ENCODE measurements around the gene MRPL34.
"Not testable (repeated sequence)": the region's sequence is repeated elsewhere in the genome, so short reads cannot be mapped to it uniquely, and the experiment has no call there.

MRPL34 gene

DNA sequence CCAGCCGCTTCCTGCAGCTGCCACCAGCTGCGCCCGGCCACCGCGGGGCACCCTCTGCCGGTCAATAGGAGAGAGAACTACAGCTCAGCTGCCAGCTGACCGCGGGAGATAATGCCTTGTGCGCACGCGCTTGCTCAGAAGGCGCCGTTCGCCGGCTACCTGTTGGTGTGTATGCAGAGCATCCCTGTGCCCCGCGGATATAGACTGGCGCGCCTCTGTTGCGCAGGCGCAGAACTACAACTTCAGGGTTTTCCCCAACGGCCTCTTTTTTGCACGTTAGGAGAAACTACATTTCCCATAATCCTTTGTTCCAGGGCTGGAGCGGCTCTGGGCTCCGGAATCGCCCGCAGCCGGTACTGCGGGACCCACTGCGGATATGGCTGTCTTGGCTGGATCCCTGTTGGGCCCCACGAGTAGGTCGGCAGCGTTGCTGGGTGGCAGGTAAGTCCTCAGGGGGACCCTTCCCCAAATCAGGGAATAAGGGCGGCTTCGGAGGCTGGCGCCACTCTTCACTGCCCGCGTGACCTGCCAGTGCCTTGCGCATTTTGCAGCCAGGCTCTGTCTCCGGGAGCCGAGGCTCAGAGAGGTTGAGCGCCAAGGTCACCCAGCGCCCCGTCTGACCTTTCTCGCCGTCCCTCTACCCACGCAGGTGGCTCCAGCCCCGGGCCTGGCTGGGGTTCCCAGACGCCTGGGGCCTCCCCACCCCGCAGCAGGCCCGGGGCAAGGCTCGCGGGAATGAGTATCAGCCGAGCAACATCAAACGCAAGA is at the start of gene MRPL34:
TSS of gene MRPL34 (plus strand) at position 356 of the 768 bp plus-strand sequence. CDS start at position 377, 21 bp downstream.
- Mint-ChIP-seq H3K4me1 (ENCODE audit: low read depth) (peaks cover 60% of the 10 kb centered on the region), H3K36me3 (ENCODE audit: low read depth) (peaks cover 8% of the 10 kb centered on the region), H3K27ac (peak within 1 kb of the TSS; percentile 86), H3K27me3 (no peaks in the 10 kb centered on the region), H3K9me3 (no peaks in the 10 kb centered on the region), H3K4me3 (peak within 1 kb of the TSS; percentile 89)

DNA sequence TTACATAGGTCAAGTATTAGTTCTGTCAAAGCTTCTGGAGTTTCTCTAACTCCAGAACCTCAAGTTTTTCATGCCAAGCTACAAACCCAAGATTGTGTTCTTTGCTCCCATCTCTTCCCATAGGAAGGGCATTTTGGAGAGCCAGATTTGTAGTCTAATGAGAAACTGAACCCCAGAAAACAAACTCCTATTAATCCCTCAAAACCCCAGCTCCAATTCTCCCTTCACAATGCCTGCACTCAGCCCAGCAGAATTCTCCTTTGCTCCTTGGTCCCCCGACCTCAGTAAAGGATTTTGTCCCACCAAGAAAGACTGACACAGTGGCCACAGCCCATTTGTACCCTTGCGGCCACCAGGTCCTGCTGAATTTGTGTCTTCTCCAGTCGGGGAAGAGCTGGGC is 49.5 kb upstream of the MRPL34 start:
- no peaks in the 10 kb centered on the region for H3K9me3 Mint-ChIP-seq
- no peaks in the 10 kb centered on the region for H3K36me3 Mint-ChIP-seq (ENCODE audit: low read depth)
- H3K27ac Mint-ChIP-seq, result no peak overlapping the region
- peaks cover 5% of the 10 kb centered on the region for H3K4me1 Mint-ChIP-seq (ENCODE audit: low read depth)
- no peak overlapping the region for H3K4me3 Mint-ChIP-seq
- no peaks in the 10 kb centered on the region for H3K27me3 Mint-ChIP-seq

DNA sequence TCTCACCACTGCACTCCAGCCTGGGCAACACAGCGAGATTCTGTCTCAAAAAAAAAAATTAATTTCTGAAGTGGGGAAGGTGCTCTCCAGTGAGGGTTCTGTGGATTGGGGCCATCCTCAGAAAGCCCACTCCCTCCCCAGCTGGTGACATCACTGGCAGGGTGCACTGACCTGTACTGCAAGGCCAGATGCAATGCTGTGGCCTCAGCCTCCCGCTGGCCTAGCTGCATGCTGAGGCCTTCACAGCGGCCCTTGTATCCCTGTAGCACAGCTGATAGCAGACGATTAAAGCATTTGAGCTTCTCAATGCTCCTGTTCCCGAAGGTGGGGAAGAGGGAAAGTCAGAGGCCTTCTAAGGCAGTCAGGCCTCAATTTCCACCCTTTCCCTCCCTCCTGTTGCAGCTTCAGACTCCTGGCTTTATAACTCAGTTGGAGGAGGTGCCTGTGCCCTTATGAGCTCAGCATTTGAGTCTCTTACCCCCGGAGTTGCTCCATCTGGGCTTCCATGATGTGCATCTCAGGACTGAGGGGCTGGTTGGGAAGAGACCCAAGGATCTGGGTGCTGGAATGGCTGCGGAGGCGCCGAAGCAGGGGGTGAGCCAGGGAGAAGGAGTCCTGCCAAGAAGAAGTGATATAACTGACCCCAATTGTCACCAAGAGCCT is 46.4 kb upstream of the MRPL34 start:
- peaks cover 5% of the 10 kb centered on the region for H3K4me1 Mint-ChIP-seq (ENCODE audit: low read depth)
- H3K36me3 Mint-ChIP-seq (ENCODE audit: low read depth), result no peaks in the 10 kb centered on the region
- H3K27me3 Mint-ChIP-seq, result no peaks in the 10 kb centered on the region
- H3K4me3 Mint-ChIP-seq, result no peak overlapping the region
- no peak overlapping the region for H3K27ac Mint-ChIP-seq
- no peaks in the 10 kb centered on the region for H3K9me3 Mint-ChIP-seq

DNA sequence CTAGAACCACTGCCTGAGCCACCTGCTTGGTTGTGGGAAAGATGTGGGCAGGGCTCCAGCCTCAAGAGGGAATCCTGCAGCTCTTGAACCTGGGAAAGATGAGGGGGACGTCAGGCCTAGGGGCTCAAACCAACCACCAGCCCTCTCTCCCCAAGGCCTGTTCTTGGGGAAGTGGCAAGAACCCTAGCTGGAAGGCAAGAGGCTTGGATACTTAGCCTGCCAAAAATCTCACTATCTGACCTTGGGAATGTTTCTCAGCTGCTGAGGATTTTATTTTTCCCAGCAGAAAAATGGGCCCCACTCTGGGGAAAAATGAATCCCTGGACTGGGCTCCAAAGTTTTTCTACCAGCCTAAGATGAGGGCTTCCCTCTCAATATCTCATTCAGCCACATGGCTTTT is 45.7 kb upstream of the MRPL34 start:
- no peaks in the 10 kb centered on the region for H3K9me3 Mint-ChIP-seq
- H3K4me3 Mint-ChIP-seq, result no peak overlapping the region
- H3K27me3 Mint-ChIP-seq, result no peaks in the 10 kb centered on the region
- peaks cover 5% of the 10 kb centered on the region for H3K4me1 Mint-ChIP-seq (ENCODE audit: low read depth)
- H3K27ac Mint-ChIP-seq, result no peak overlapping the region
- no peaks in the 10 kb centered on the region for H3K36me3 Mint-ChIP-seq (ENCODE audit: low read depth)

DNA sequence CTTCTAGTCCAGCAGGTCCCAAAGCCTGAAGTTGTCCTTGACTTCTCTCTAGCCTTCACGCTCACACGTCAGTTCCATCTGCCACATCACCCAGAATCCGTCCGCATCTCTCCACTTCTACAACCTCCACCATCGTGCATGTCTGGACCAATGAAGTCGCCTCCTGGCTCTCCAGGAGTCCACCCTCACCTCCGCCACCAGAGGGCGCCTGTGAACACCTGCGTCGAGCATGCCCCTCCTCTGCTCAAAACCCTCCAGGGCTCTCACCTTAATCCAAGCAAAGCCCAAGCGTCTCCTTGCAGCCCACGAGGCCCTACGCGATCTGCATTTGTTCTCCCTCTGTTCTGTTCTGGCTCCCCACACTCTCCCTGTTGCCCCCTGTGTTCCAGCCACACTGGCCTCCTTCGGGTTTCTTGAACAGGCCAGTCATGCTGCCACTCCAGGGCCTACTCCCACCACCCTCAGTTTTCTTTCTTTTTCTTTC is 44.8 kb upstream of the MRPL34 start:
- H3K27ac Mint-ChIP-seq, result no peak overlapping the region
- H3K4me3 Mint-ChIP-seq, result no peak overlapping the region
- no peaks in the 10 kb centered on the region for H3K9me3 Mint-ChIP-seq
- no peaks in the 10 kb centered on the region for H3K36me3 Mint-ChIP-seq (ENCODE audit: low read depth)
- peaks cover 5% of the 10 kb centered on the region for H3K4me1 Mint-ChIP-seq (ENCODE audit: low read depth)
- H3K27me3 Mint-ChIP-seq, result no peaks in the 10 kb centered on the region

DNA sequence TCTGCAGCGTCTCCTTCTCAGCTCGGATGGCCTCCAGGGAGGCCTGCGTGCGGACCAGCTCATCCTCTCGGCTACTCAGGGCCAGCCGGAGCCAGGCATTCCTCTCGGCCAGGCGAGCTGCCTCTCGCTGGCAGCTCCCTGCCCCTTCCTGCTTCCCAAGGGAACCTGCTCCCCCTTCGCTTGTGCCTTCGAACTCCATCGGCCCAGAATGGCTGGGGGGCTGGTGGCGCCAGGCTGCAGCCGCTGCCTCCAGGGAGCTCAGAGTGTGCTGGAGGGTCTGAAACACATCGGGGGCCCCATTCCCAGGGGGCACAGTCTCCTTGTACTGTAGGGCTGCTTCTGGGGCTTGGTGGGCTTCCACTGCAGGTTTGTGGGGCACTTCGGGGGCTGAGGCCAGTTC is 43.1 kb upstream of the MRPL34 start:
- H3K27ac Mint-ChIP-seq, result no peak overlapping the region
- H3K27me3 Mint-ChIP-seq, result no peaks in the 10 kb centered on the region
- H3K9me3 Mint-ChIP-seq, result no peaks in the 10 kb centered on the region
- H3K36me3 Mint-ChIP-seq (ENCODE audit: low read depth), result no peaks in the 10 kb centered on the region
- no peak overlapping the region for H3K4me3 Mint-ChIP-seq
- H3K4me1 Mint-ChIP-seq (ENCODE audit: low read depth), result peaks cover 13% of the 10 kb centered on the region

DNA sequence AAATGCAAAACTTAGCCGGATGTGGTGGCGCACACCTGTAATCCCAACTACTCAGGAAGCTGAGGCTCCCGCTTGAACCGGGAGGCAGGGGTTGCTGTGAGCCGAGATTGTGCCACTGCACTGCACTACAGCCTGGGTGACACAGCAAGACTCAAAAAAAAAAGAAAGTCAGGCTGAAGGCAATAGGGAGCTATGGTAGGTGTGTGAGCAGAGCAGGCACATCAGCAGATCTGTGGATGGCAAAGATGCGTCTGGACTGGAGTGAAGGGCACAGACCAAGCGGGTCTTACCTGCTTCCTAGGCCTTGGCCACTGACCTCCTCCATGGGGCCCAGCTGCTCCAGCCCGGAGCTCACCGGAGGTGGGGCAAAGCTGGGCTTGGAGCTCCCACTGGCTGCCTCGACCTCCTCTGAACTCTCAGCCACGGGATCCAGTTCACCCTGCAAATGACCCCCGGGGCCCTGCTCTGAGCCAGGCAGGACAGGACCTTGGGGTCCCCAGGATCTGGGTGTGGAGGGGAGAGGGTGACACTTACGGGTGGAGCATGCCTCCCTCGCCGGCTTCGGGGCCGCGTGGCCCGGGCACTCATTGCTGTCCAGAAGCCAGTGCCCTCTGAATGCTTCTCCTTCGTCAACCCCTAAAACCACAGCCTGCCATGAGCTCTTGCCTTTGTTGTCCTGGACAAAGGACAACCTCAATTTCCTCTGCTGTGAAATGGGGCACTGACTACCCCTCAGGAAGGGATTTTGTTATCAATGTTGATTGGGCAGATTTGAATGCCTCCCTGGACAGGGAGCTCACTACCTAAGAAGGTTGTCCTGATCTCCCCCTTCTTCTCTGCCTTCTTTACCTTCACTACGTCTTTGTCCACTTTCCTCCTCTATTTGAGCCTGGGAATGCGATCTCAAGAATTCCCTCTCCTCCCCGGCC is 41.7 kb upstream of the MRPL34 start:
- Mint-ChIP-seq H3K4me3 (no peak overlapping the region), H3K36me3 (ENCODE audit: low read depth) (no peaks in the 10 kb centered on the region), H3K9me3 (no peaks in the 10 kb centered on the region), H3K4me1 (ENCODE audit: low read depth) (peaks cover 18% of the 10 kb centered on the region), H3K27me3 (no peaks in the 10 kb centered on the region), H3K27ac (no peak overlapping the region)

DNA sequence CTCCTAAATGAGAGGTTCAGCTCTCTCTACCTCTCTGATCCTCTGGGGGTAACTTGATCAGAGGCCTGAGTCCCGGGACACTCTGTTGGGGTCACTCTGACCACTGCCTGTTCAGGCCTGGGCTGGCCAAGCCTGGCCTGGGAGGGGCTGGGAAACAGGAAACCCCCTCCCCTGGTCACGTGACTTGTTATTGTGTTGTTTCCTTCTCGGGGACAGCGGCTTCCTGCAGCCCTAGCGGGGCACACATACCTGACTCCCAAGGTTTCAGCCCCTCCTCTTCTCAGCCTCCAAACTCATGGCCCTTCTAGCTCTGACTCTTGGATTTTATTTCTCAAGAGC is 41.1 kb upstream of the MRPL34 start, which contains the start of gene USHBP1:
TSS of gene USHBP1 (minus strand) at position 105 of the 339 bp plus-strand sequence. CDS start 446 bp downstream, outside the sequence.
- H3K9me3 Mint-ChIP-seq, result no peaks in the 10 kb centered on the region
- peaks cover 18% of the 10 kb centered on the region for H3K4me1 Mint-ChIP-seq (ENCODE audit: low read depth)
- no peaks in the 10 kb centered on the region for H3K36me3 Mint-ChIP-seq (ENCODE audit: low read depth)
- no peak within 1 kb of the TSS for H3K4me3 Mint-ChIP-seq
- H3K27ac Mint-ChIP-seq, result no peak within 1 kb of the TSS
- no peaks in the 10 kb centered on the region for H3K27me3 Mint-ChIP-seq

DNA sequence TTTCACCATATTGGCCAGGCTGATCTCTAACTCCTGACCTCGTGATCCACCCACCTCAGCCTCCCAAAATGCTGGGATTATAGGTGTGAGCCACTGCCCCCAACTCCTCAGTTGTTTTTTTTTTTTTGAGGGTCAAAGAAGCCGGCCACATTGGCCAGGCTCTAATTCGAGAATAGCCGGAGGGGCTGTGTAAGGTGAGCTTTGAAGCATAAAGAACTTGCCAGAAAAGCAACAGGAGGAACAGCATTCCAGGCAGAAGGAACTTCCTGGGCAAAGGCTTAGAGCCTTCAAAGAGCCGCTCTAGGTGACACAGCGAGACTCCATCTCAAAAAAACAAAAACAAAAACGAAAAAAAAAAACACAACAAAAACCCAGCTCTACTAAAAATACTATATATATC is 39.6 kb upstream of the MRPL34 start:
- no peak overlapping the region for H3K4me3 Mint-ChIP-seq
- peaks cover 13% of the 10 kb centered on the region for H3K4me1 Mint-ChIP-seq (ENCODE audit: low read depth)
- H3K36me3 Mint-ChIP-seq (ENCODE audit: low read depth), result peaks cover 5% of the 10 kb centered on the region
- H3K27ac Mint-ChIP-seq, result no peak overlapping the region
- H3K9me3 Mint-ChIP-seq, result no peaks in the 10 kb centered on the region
- no peaks in the 10 kb centered on the region for H3K27me3 Mint-ChIP-seq

DNA sequence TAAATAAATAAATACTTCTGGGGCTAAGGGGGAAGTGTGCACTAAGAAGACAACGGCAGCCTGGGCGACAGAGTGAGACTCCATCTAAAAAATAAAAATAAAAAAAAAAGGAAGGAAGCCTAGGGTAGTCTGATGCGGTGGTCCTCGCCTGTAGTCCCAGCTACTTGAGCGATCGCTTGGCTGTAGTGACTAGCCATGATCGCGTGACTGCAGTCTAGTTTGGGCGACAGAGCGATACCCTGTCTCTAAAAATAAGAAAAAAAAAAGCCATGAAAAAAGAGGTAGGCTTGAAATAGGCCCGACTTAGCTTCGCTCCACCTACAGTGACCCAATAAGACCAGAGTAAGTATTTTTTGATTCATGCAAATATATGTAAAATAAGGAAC is 39.1 kb upstream of the MRPL34 start:
- Mint-ChIP-seq H3K9me3 (no peaks in the 10 kb centered on the region), H3K27ac (peak overlapping the region; percentile 91), H3K27me3 (no peaks in the 10 kb centered on the region), H3K4me1 (ENCODE audit: low read depth) (peaks cover 13% of the 10 kb centered on the region), H3K36me3 (ENCODE audit: low read depth) (peaks cover 11% of the 10 kb centered on the region), H3K4me3 (peak overlapping the region; percentile 94)

DNA sequence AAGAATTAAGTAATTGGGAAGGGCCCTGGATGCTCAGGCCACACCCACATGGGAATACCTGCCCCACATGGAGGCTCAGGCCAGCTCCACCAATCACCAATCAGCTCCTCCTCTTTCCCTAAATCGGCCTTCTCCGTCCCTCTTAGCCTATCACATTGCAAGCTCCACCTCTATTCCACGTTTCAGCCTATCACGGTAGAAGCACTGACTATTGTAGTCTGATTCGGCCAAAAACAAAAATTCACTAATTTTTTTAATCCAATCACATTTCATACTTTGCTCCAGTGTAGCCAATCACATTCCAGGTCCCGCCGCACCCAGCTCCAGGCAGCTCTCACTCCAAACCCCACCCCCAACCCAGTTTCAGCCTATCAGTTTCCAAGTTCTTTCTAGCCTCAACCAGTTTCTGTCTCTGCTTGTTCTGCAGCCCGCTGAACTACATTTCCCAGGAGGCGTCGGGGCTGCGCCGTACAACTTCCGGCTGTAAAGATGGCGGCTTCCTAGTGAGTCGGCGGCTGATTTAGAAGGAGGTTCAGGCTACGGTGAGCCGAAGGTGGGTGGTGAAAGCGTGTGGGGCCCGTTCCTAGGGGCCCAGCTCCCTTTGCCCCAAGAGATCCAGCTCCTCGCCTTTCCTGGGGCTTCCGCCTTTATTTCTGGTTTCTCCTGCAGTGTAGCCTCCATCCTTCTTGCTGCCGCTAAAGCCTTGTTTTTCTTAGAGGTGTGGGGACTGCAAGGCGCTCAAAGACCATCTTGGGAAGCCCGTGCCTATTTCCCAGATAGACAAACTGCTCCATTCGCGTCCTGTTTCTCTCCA is 38.5 kb upstream of the MRPL34 start, which contains the start of gene BABAM1:
TSS of gene BABAM1 (plus strand) at position 469 of the 814 bp plus-strand sequence. CDS start 1,364 bp downstream, outside the sequence.
- peak within 1 kb of the TSS; percentile 91 for H3K27ac Mint-ChIP-seq
- peaks cover 13% of the 10 kb centered on the region for H3K4me1 Mint-ChIP-seq (ENCODE audit: low read depth)
- H3K27me3 Mint-ChIP-seq, result no peaks in the 10 kb centered on the region
- peak within 1 kb of the TSS; percentile 94 for H3K4me3 Mint-ChIP-seq
- H3K9me3 Mint-ChIP-seq, result no peaks in the 10 kb centered on the region
- H3K36me3 Mint-ChIP-seq (ENCODE audit: low read depth), result peaks cover 12% of the 10 kb centered on the region

DNA sequence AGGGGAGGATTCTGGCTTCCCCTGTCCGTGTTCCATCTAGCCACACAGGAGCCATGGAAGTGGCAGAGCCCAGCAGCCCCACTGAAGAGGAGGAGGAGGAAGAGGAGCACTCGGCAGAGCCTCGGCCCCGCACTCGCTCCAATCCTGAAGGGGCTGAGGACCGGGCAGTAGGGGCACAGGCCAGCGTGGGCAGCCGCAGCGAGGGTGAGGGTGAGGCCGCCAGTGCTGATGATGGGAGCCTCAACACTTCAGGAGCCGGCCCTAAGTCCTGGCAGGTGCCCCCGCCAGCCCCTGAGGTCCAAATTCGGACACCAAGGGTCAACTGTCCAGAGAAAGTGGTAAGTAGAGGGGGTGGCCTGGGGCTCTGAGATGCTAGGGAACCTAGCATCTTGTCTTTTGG is 36.9 kb upstream of the MRPL34 start:
- Mint-ChIP-seq H3K4me3 (peak overlapping the region; percentile 94), H3K36me3 (ENCODE audit: low read depth) (peaks cover 13% of the 10 kb centered on the region), H3K27me3 (no peaks in the 10 kb centered on the region), H3K4me1 (ENCODE audit: low read depth) (peaks cover 13% of the 10 kb centered on the region), H3K27ac (peak overlapping the region; percentile 91), H3K9me3 (no peaks in the 10 kb centered on the region)

DNA sequence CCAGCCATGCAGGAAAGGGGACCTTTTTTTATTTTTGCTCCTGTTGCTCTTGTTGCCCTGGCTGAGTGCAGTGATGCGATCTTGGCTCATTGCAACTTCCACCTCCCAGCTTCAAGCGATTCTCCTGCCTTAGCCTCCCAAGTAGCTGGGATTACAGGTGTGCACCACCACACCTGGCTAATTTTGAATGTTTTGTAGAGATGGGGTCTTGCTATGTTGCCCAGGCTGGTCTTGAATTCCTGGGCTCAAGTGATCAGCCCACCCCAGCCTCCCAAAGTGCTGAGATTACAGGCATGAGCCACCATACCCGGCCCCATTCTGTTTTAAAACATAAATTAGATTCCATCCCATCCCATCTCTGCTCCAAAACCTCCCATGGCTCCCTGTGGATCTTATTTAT is 30.8 kb upstream of the MRPL34 start:
- H3K36me3 Mint-ChIP-seq (ENCODE audit: low read depth), result peaks cover 41% of the 10 kb centered on the region
- H3K9me3 Mint-ChIP-seq; H3K4me1 Mint-ChIP-seq (ENCODE audit: low read depth); H3K27ac Mint-ChIP-seq; H3K27me3 Mint-ChIP-seq; H3K4me3 Mint-ChIP-seq: not testable (repeated sequence)

Measured in stimulated activated naive CD8-positive, alpha-beta T cell treated with anti-CD3 and anti-CD28 coated beads, Interleukin-15, Interleukin-2, amounts not matched to agents 100 ng/mL and 50 ng/mL, for 24 hours (primary cell).